Stimulated activated CD4-positive, alpha-beta T cell treated with anti-CD3 and anti-CD28 coated beads, Interleukin-1b, Interleukin-23, amount 100 ng/mL, for 48 hours (primary cell): ENCODE measurements around the gene TUBB2B.

Experiments used
- DNase-seq: peaks from one replicate; pipeline ENCODE4 v3.0.0-alpha.2; 2020

TUBB2B gene

DNA sequence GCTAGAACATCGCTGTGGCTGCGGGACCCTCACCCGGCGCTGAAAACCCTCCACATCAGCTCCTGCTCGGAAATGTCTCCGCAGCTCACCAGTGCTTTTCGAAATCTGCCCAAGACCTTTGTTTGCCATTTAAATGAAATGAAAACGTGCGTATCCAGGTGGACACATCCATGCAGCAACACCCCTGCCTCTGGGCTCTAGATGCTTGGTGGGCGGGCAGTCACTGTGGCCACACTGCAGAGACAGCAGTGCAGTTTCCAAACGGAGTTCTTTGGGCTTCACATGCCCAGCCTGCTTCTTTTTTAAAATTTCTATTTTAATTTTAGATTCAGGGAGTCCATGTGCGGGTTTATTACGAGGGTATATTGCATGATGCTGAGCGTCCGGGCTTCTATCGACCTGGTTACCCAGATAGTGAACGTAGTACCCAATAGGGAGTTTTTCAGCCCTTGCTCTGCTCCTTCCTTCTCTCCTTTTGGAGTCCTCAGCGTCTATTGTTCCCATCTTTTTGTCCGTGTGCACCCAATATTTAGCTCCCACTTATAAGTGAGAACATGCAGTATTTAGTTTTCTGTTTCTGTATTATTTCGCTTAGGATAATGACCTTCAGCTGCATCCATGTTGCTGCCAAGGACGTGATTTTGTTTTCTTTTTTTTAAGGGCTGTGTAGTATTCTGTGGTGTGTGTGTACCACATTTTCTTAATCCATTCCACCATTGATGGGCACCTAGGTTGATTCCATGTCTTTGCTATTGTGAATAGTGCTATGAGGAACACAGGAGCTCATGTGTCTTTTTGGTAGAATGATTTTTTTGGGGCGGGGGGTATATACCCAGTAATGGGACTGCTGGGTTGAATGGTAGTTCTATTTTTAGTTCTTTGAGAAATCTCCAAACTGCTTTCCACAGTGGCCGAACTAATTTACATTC, 4.8 kb upstream of the TUBB2B start:
- no peak for DNase-seq

DNA sequence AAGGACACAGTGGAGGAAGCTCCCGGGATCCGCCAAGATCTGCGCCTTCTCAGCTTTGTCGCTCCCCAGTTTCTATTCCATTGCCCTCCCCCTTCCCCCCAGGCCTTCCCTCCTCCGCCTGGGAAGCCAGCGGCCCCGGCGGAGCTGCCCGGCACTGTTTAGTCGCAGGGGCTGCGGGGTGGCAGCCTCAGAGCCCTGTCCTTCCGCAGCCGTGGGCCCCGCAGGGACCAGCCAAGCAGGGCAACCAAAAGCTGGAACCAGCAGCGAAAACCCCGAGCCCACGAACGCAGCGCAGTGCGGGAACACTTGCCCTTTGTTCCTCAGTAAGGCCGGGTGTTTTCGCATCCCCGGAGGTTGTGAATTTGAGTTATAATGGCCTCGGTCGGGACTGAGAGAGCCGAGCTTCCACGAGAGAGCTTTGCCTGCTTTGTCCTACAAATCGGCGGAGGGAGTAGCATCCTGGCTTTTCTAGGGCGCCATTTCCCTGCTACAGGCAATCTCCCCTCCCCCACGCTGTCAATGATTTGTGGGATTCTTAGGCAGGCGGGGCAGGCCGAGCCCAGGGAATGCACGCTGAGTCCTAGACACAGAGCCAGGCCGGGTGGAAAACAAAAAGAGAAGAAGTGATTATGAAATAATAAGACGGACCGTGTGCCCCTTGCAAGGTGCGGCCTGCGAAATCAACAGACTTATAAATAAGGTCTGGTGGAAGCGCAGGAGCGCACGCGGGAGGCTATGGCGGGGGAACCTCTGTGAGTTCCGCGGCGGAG, 4.0 kb upstream of the TUBB2B start:
- DNase-seq, result no peak

DNA sequence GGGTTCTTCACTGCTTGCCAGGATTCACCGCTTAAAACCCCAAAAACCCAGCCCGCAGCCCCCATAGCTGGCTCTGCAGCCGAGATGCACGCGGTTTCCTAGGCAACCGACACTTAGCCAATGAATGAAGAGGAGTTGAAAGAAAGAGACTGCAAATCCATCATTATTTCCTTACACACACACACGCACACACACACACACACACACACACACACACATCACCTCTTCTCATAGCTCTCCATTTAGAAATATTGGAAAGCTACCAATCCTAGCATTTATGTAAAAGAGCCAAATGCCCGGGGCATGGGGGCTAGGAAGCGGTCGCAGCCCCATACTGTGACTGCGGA, 3.4 kb upstream of the TUBB2B start:
- DNase-seq, result no peak

DNA sequence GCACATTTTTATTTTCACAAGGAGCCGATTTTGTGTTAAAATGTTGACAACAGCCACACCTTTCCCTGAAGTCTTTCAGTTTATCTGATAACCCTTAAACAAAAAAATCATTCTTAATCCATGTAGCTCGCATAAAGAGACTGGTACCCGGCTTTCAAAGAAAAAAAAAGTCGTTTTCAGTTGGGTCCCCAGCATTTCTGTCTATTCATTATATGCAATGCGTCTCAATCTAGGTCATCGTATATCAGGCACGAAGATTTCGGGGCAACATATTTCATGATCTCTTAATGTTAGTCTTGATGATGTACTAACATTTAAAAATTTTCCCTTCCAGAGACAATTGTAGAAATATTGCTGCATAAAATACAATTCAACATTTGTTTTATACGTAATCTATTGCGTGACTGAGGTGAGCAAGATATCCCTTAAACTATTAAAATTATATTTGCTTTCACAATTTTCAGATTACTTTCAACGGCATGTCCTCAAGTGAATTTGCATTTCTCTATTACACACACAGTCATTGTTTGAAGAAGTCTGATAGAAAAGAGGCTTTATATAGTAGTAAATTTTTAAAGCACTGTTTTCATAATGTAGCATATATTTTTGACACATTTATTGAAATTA, 2.9 kb upstream of the TUBB2B start:
- DNase-seq, result no peak

DNA sequence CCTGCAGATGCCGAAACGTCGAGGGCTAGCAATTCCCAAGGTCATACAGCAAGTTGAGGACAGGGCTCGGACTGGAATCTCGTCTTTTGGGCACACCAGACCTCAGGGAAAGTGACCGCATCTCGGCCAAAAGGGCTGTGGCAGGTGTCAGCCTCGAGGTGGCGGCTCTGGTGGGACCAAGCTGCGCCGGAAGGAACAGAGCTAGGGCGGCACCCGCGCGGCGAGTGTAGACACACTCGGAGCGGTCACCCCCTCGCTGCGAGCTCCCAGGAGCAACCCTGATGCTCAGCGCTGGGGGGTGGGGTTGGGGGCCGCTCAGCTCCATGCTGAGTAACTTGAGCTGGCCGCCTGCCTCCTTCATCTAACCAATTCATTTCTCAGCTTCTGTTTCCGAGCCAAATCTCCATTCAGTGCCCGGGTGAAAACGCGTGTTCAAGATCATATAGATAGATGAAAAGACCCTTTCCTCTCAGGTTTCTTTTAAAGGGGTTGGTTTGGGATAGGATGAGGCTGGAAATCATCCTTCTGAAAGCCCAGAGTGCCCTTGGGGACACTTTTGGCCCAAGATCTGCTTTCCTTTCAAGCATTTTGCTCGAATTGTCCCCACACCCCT, 2.2 kb upstream of the TUBB2B start:
- peak; percentile 21 for DNase-seq

DNA sequence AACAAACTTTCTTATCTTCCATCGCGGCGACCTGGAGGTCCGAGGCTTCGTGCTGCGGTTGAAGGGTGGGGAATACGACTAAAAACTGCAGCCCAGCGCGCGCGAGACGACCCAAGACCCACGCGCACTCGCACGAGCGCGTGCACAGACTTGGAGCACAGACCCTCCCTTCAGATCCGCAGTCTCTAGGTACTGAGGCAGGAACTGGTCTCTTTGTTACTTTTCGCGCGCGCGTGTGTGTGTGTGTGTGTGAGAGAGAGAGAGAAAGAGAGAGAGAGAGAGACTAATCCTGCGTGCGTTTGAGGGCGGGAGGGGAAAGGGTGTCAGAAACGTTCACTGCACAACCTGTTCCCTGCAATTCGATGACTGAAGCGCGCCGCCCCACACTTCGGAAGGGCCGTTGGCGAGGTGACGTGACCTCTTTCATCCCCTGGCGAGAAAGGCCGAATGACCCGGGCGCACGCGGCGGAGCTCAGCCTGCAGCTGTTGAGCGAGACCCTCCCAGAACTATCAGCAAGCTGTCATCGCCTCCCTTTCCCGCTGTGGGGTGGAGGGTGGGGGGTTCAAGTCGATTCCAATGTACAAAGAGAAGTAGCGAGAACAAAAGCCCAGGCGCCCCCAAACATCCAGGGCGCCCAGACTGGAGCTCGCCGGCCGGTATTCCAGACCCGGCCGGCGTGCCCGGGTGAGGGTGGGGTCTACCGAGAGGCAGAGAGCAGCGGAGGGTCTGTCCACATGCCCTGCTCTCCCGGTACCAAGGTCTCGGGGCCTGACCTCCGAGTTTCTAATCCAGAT, 1.5 kb upstream of the TUBB2B start:
- peak; percentile 22 for DNase-seq

DNA sequence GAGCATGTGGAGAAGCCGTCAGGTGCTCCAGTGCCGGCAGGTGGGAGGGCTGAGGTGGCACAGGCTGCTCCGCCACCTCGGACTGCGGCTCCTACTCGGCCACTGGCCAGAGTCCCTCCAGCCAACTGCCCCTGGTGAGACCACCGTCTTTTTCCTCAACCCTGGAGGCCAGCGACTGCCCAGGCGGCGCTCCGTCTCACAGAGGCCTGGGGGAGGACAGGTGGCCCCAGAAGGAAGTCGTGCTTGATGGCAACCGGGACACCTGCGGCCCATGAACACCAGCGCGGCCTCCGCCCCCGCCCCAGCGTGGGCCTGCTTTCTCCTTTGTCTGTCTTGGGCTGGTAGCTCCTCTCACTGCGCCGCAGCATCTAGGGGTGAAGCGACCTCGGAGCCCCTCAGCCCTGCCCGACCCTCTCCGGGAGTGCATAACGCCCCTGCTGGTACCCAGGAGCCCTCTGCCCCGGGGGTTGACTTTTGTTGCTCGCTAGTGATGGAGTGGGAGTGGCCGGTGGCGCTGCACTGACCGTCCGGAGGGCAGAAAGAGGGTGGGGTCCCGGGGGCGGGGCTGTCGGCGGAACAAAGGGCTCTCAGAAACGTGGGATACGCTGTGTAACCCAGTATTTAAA, 706 bp upstream of the TUBB2B start:
- no peak for DNase-seq

DNA sequence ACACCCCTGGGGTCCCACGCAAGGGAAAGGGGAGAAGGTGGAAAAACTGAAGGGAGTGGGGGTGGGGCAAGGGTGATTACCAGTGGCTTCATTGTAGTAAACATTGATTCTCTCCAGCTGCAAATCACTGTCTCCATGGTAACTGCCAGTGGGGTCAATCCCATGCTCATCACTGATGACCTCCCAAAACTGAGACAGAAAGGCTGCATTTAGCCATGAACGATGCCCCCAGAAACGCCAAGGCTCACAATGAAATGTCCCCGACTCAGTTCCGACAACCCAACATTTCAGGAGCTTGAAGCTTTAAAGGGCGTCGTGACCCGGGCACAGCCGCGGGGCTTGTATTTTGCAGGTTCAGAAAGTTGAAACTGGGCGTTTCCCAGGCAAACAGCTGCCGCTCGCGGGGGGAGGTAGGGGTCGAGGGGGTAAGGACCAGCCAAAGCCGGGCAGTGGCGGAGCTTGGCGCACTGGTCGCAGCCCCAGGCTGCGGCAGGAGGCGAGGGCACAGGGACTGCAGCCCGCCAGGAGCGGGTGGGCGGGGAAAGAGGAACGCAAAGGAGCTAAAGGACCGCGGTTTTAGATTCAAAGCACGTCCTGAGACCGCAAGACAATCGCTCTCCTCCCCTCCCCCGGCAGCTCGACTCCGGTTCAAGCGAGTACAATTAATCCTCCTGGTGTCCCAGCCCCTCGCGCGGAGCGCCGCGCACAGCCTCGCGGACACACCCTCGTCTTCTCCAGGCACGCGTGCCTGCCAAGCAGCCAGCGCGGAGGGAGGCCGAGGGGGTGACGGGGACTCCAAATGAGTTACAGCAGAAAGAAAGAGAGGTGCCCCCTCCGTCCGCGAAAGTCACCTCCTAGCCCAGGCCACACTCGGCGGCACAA, 731 bp downstream of the TUBB2B start:
- DNase-seq, result no peak

DNA sequence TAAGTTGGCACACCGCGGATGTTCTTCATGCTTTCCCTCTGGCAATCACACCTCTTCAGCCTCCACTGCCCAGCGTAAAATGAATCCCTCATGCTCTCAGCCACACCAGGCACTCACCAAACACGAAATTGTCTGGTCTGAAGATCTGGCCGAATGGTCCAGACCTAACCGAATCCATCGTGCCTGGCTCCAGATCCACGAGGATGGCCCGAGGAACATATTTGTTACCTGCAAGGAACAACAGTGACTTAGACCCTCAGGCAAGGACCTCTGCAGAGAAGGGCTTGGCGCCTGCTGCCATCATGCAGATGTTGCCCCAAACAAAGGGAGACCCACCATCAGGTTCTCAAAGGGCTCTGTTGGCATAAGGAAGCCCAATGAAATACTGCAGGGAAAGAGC, 1.4 kb downstream of the TUBB2B start:
- no peak for DNase-seq

DNA sequence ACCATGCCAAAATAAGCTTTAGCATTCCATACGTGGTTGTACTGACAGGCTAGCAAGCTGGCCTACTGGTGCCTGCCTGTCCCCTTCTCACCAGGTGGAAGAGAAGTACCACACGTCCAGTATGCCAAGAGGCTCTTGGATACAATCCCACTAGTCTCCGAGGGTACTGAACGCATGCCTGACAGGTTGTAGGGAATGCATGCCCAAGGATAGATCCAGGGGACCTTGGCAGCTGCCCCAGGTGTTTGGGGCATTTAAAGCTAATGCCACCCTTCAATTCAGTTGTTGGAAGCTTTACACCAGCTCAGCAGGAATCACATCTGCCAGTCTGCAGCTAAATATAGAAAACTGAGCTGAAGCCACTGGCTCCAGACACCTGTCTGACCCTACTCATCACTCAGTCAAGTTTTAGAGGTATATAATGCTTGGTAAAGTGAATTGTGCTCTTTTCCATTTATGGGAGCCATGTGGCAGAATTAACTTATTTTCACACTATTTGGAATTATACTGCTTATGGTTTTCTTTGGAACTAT, 4.9 kb downstream of the TUBB2B start:
- no peak for DNase-seq

DNA sequence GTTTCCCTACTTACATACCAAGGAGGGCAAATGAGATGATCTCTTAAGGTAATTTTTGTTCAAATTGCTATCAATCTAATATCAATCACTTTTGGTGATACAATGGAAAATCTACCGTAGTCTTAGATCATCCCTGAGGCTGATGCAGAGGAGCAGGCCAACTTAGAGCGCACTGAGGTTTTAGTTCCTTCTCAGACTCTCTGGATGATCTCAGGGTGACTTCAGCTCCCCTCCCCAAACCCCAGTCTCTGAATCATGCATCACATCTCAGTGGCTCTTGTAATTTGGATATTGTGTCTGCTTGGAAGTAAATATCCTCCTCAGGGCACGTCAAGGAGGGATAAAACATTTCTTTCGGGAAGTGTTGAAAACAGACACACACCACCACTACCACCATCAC, 5.9 kb downstream of the TUBB2B start:
- DNase-seq, result no peak

DNA sequence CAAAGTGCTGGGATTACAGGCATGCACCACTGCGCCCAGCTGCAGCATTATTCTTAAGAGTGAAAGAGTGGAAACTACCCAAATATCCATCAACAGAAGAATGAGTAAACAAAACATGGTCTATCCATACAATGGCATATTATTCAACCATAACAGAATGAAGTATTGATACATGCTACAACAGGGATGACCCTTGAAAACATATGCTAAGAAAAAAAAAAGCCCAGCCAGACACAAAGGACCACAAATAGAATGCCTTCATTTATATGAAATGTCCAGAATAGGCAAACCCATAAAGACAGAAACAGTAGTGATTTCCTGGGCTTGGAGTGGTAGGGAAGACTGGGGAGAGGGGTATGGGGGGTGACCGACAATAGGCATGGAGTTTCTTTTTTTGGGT, 7.1 kb downstream of the TUBB2B start:
- DNase-seq, result no peak

DNA sequence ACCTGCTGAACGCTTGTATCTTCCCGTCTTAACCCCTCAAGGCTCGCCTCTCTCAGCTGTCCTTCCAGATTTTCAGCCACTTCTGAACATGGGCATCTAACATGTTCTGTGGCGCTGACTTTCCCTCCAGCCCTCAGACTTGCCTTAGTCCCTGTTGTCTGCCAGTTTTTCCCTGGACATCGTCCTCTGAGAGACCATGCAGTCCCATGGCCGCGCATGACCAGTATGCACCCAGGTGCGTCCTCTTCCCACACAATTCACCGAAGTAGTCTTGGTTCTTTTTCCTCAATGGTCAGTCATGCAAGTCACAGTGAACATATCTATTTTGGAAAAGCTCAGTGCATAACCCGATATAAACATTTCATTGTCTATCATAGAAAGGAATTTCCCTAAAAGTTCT, 9.2 kb downstream of the TUBB2B start:
- DNase-seq, result no peak

DNA sequence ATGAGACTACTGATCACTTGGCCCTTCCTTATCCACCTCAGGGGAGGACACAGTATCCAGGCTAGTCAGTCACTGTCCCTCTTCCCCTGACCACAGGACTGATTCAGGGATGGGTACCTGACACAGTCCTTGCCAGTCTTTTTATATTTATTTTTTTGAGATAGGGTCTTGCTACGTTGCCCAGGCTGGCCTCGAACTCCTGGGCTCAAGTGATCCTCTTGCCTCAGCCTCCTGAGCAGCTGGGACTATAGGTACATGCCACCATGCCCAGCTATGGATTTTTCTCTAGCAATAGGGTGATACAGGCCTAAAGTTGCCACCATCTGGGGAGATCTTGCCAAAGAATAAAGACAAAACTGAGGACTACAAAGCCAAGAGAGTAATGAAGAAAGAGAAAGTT, 10.2 kb downstream of the TUBB2B start:
- DNase-seq, result no peak

DNA sequence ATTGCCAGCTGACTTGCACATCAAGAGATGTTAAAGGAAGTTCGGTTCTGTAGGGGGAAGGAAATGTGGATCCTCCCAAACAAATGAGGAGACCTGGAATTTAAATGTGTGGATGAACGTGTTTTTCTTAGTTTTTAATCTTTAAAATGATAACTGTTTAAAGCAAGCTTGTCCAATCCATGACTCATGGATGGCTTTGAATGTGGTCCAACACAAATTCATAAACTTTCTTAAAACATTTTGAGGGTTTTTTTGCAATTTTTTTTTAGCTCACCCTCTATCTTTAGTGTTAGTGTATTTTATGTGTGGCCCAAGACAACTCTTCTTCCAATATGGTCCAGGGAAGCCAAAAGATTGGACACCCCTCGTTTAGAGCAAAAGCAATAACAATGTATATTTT, 12.6 kb downstream of the TUBB2B start:
- DNase-seq, result no peak

DNA sequence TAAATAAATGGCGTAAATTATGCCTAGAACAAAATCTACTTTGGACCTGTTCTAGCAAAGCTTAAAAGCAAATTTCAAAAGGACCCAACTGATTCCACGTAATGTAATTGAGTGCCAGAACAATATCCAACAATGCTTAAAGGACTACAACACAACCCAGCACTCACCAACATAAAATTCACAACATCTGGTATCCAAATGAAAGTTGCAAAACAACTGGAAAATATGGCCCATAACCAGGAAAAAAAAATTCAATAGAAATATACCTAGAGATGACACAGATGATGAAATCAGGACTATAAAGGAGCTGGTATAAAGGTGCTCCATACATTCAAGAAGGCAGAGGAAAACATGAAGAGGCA, 14.1 kb downstream of the TUBB2B start:
- no peak for DNase-seq

DNA sequence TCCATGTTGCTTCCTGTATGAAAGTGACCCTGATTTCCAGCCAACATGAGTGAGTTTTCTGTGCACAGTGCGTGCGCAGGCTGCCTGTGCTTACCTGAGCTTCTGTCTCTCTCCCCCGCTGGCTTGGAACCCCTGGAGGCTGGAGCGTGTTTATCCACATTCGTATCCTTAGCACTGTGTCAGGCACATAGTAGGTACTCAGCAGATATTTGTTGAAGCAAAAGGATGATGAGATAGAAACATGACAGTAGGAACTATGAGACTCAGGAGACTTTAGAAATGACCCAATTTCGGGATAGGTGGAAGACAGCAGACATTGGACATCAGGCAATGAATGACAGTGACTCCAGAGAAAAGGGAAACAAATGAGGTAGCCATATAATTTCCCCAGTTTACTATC, 15.2 kb downstream of the TUBB2B start:
- no peak for DNase-seq

DNA sequence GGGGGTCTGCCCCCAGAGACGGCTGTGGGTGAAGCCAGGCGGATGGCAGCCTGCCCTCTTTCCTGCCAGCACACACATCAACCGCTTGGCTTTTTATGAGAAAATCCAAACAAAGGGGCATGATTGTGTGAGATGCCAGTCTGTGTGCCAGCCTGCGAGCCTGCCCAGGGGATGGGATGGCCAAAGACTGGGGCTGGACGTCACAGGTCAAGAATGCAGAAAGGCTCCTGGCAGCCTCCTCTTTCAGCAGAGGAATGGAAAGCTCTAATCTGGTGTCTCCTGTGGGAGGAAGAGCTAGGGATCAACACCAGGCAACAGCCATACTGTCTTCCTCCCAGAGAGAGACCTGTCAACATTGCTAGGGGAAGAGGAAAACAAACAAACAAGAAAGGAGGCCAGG, 15.8 kb downstream of the TUBB2B start:
- no peak for DNase-seq

DNA sequence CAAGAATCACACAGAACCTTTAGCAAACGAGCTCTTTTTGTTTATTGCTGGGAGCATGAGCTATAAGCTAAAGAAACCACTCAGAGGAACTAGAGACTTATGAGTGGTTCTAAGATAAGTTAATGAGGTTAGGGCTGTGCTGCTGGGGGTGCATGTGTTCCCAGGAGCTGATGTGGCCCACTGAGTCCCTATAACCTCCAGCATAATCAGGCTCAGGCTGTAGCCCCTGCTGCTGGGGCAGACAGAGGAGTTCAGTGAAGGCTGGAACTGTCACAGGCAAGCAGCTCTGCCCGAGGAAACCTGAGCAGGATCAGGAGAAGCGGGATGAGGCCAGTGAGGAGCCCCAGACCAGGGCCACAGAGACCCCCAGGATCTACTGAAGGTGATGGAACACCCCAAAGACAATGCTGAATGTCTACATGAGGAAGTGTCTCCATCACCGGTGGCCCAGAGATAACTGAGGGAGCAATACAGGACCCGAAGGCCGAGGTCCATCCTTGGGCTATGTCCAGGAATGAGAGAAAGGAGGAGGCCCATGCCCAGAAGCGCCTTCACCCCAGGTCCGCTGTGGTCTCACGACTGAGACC, 17.3 kb downstream of the TUBB2B start:
- no peak for DNase-seq
